Hindlimb muscle (tissue), 1 donor: ENCODE data around the gene TAS2R14. TPM values are rescaled to one million over a fixed set of nuclear protein-coding genes. Genes with fewer than 3 reads are reported as not detected.

Experiments used
- DNase-seq: peaks from one replicate; pipeline ENCODE4 v3.0.0-alpha.2; 2013
- polyA plus RNA-seq: library from polyadenylated mRNA; unstranded; fragments of 120-200 nt; gene quantifications from one replicate; pipeline ENCODE4 v1.2.1, GENCODE V29; 2013; ENCODE audit not compliant: insufficient read length

TAS2R14 gene
- polyA plus RNA-seq, 1 donor: 2.5 TPM

GRCh38 chr12:10901427-10901826, 37.6 kb downstream of the TAS2R14 start:
- DNase-seq: no peak

- no peak for DNase-seq
Measured at GRCh38 chr12:10900972-10901371, 38.1 kb downstream of the TAS2R14 start.

- no peak for DNase-seq
Measured at GRCh38 chr12:10900530-10900929, 38.5 kb downstream of the TAS2R14 start.

- no peak for DNase-seq
Measured at GRCh38 chr12:10896854-10897253, 42.2 kb downstream of the TAS2R14 start.

GRCh38 chr12:10891937-10892336, 47.1 kb downstream of the TAS2R14 start:
- DNase-seq: no peak

- no peak for DNase-seq
Measured at GRCh38 chr12:10889226-10889625, 49.8 kb downstream of the TAS2R14 start.

Other genes with a start within 250 kb of the TAS2R14 start
- 1,103 TPM for gene YBX3, start 215.9 kb downstream of the TAS2R14 start, polyA plus RNA-seq
- not detected for gene TAS2R7, start 136.6 kb downstream of the TAS2R14 start, polyA plus RNA-seq
- gene TAS2R8, start 132.0 kb downstream of the TAS2R14 start, polyA plus RNA-seq: not detected
- gene TAS2R9, start 129.1 kb downstream of the TAS2R14 start, polyA plus RNA-seq: not detected
- gene TAS2R10, start 112.9 kb downstream of the TAS2R14 start, polyA plus RNA-seq: 0.50 TPM
- gene PRR4, start 89.8 kb downstream of the TAS2R14 start, polyA plus RNA-seq: 4.1 TPM
- 8.8 TPM for gene PRH1, start 55.0 kb downstream of the TAS2R14 start, polyA plus RNA-seq
- gene TAS2R13, start 29.7 kb downstream of the TAS2R14 start, polyA plus RNA-seq: not detected
- not detected for gene PRH2, start 10.0 kb downstream of the TAS2R14 start, polyA plus RNA-seq
- not detected for gene TAS2R50, start 47.6 kb upstream of the TAS2R14 start, polyA plus RNA-seq
- gene TAS2R20, start 59.0 kb upstream of the TAS2R14 start, polyA plus RNA-seq: 1.3 TPM
- 1.3 TPM for gene TAS2R19, start 83.4 kb upstream of the TAS2R14 start, polyA plus RNA-seq
- 0.90 TPM for gene TAS2R31, start 92.1 kb upstream of the TAS2R14 start, polyA plus RNA-seq
- not detected for gene TAS2R46, start 123.0 kb upstream of the TAS2R14 start, polyA plus RNA-seq
- 0.27 TPM for gene TAS2R43, start 153.1 kb upstream of the TAS2R14 start, polyA plus RNA-seq
- gene TAS2R30, start 195.4 kb upstream of the TAS2R14 start, polyA plus RNA-seq: 0.14 TPM
- 11.9 TPM for gene SMIM10L1, start 231.9 kb upstream of the TAS2R14 start, polyA plus RNA-seq
- gene TAS2R42, start 247.7 kb upstream of the TAS2R14 start, polyA plus RNA-seq: not detected